Measurements from ENCODE around the gene IL36B.

DNA sequence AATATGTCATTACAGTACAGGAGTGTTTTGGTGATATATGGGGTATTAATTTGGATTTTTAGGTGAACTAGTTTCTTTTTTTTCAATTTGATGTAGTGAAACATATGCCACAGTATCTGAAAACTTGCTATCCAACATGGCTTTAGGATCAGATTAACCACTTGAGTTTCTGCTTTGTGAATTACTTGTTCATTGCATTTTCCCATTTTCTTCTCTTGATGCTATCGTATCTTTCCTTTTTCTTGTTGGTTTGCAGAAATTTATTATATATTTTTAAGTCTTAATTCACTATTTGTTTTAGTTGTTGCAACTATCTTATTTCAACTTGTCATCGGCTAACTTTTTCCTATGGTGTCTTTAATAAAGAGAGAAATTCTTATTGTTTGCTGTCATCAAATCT, 38.6 kb downstream of the IL36B start:
- TF ChIP-seq CTCF (IDR thresholded peaks at IDR 0.05; ENCODE audit: poor library complexity) (no peak), EZH2 (IDR thresholded peaks at IDR 0.05; ENCODE audit: borderline replicate concordance) (no peak), EZH2phosphoT487 (IDR thresholded peaks at IDR 0.05; ENCODE audit: low read depth, severe bottlenecking, unreplicated experiment) (no peak)

All from hepatocyte (in vitro differentiated cells).